GM18498 (cell line): Measurements from ENCODE around the gene ADAM12.
A peak's percentile ranks its signal among the peaks of the same experiment; 100 is the strongest.
"Not testable (repeated sequence)": the region's sequence is repeated elsewhere in the genome, so short reads cannot be mapped to it uniquely, and the experiment has no call there.

ENCODE experiments used
- ATAC-seq: cut with Tn5 transposase; IDR thresholded peaks from one replicate; pipeline ENCODE4 v1.9.1; 2021; ENCODE audit warnings: mild to moderate bottlenecking, moderate library complexity; ENCODE audit not compliant: unreplicated experiment

Gene ADAM12

GRCh38 chr10:125999694-126000093 is 388.6 kb downstream of the ADAM12 start:
- ATAC-seq: no peak

- ATAC-seq: no peak
These were observed 390.7 kb downstream of the ADAM12 start for GRCh38 chr10:125997586-125997985.

- no peak for ATAC-seq
These were observed 392.5 kb downstream of the ADAM12 start for GRCh38 chr10:125995726-125996304.

GRCh38 chr10:125994601-125995000 is 393.7 kb downstream of the ADAM12 start:
- no peak for ATAC-seq

GRCh38 chr10:125992254-125992653 is 396.0 kb downstream of the ADAM12 start:
- no peak for ATAC-seq

GRCh38 chr10:125991392-125991791 is 396.9 kb downstream of the ADAM12 start:
- no peak for ATAC-seq

GRCh38 chr10:125990974-125991373 is 397.3 kb downstream of the ADAM12 start:
- no peak for ATAC-seq

- ATAC-seq: no peak
These were observed 398.5 kb downstream of the ADAM12 start for GRCh38 chr10:125989791-125990190.

- ATAC-seq: no peak
These were observed 402.6 kb downstream of the ADAM12 start for GRCh38 chr10:125985557-125986240.

GRCh38 chr10:125984865-125985495 is 403.3 kb downstream of the ADAM12 start:
- no peak for ATAC-seq

GRCh38 chr10:125984346-125984745 is 403.9 kb downstream of the ADAM12 start:
- ATAC-seq: no peak

GRCh38 chr10:125983656-125984055 is 404.6 kb downstream of the ADAM12 start:
- no peak for ATAC-seq

- ATAC-seq: no peak
These were observed 405.1 kb downstream of the ADAM12 start for GRCh38 chr10:125983161-125983560.

- ATAC-seq: peak; percentile 77
These were observed 405.9 kb downstream of the ADAM12 start for GRCh38 chr10:125982260-125982948.

- ATAC-seq: no peak
These were observed 407.7 kb downstream of the ADAM12 start for GRCh38 chr10:125980521-125981035.

- ATAC-seq: no peak
These were observed 408.3 kb downstream of the ADAM12 start for GRCh38 chr10:125979976-125980375.

GRCh38 chr10:125976960-125977605 is 411.2 kb downstream of the ADAM12 start:
- no peak for ATAC-seq

GRCh38 chr10:125970077-125970630 is 418.1 kb downstream of the ADAM12 start:
- not testable (repeated sequence) for ATAC-seq

GRCh38 chr10:125967533-125967932 is 420.7 kb downstream of the ADAM12 start:
- ATAC-seq: no peak

GRCh38 chr10:125964558-125964957 is 423.7 kb downstream of the ADAM12 start:
- ATAC-seq: no peak
